HepG2 (cell line): Measurements from ENCODE around the gene TDRD9. TPM values are rescaled to one million over a fixed set of nuclear protein-coding genes. Genes with fewer than 3 reads are reported as not detected.
A peak's percentile ranks its signal among the peaks of the same experiment; 100 is the strongest.

Experiments
- CREM ChIP-seq, 2 experiments: sonication (generic) in 1 of 2; formaldehyde crosslinking in 1 of 2; IDR thresholded peaks; 2 replicates each; pipeline versions ENCODE4 v1.4.0 to v1.6.1; 2016 to 2020; ENCODE audit warnings: antibody characterized with exemption in 1 of 2, mild to moderate bottlenecking in 1 of 2, missing genetic modification reagents in 1 of 2
- ETV6 ChIP-seq: sonication (generic); formaldehyde crosslinking; conservative IDR thresholded peaks from 2 replicates; pipeline ENCODE4 v1.4.0; 2020; ENCODE audit warnings: missing genetic modification reagents
- EZH2 ChIP-seq: conservative IDR thresholded peaks from 2 replicates; pipeline ENCODE4 v1.6.1; 2012; ENCODE audit warnings: mild to moderate bottlenecking, low read depth, low read length, moderate library complexity
- FIP1L1 ChIP-seq: fragments of 200-400 bp; formaldehyde crosslinking; IDR thresholded peaks from 2 replicates; pipeline ENCODE4 v1.6.1; 2018; ENCODE audit warnings: low read depth, mild to moderate bottlenecking, low read length, moderate library complexity, borderline replicate concordance; ENCODE audit not compliant: insufficient read depth
- HES4 ChIP-seq: sonication (generic); formaldehyde crosslinking; IDR thresholded peaks from 2 replicates; pipeline ENCODE4 v1.9.0; 2021; ENCODE audit warnings: mild to moderate bottlenecking, missing genetic modification reagents, borderline replicate concordance
- NFIB ChIP-seq: sonication (generic); formaldehyde crosslinking; IDR thresholded peaks from 2 replicates; pipeline ENCODE4 v1.9.0; 2021; ENCODE audit warnings: missing genetic modification reagents, mild to moderate bottlenecking, borderline replicate concordance
- NFRKB ChIP-seq: fragments of 450-650 bp; IDR thresholded peaks from 2 replicates; pipeline ENCODE4 v1.6.1; 2017
- RAD21 ChIP-seq: fragments of 450-650 bp; formaldehyde crosslinking; IDR thresholded peaks from 2 replicates; pipeline ENCODE4 v1.5.0; 2020; ENCODE audit warnings: mild to moderate bottlenecking
- RFX5 ChIP-seq: IDR thresholded peaks from 2 replicates; pipeline ENCODE4 v1.6.1; 2011; ENCODE audit warnings: low read depth, low read length, improper control_type of control experiment
- SETDB1 ChIP-seq: sonication (generic); formaldehyde crosslinking; IDR thresholded peaks from 2 replicates; pipeline ENCODE4 v1.5.1; 2020; ENCODE audit warnings: missing genetic modification reagents, mild to moderate bottlenecking, borderline replicate concordance
- SP2 ChIP-seq: sonication (generic); formaldehyde crosslinking; IDR thresholded peaks from 2 replicates; pipeline ENCODE4 v1.5.1; 2020; ENCODE audit warnings: mild to moderate bottlenecking, missing genetic modification reagents
- ZC3H13 ChIP-seq: sonication (generic); formaldehyde crosslinking; IDR thresholded peaks from 2 replicates; pipeline ENCODE4 v1.8.1; 2023; ENCODE audit warnings: mild to moderate bottlenecking, missing genetic modification reagents, moderate library complexity
- ZNF335 ChIP-seq: sonication (generic); formaldehyde crosslinking; IDR thresholded peaks from 2 replicates; pipeline ENCODE4 v1.4.0; 2020; ENCODE audit warnings: missing genetic modification reagents
- ZNF549 ChIP-seq: sonication (generic); formaldehyde crosslinking; IDR thresholded peaks from 2 replicates; pipeline ENCODE4 v1.5.0; 2020; ENCODE audit warnings: missing genetic modification reagents
- ZNF660 ChIP-seq: sonication (generic); formaldehyde crosslinking; IDR thresholded peaks from 2 replicates; pipeline ENCODE4 v1.5.1; 2020; ENCODE audit warnings: mild to moderate bottlenecking, low read depth, missing genetic modification reagents, borderline replicate concordance
- polyA plus RNA-seq, 8 experiments: library from polyadenylated mRNA; depleted of rRNA in 3 of 8; stranded (reverse) in 7 of 8; unstranded in 1 of 8; fragments of >200 nt; fragmentation: Illumina TruSeq in 4 of 8; extraction: Trizol in 4 of 8; gene quantifications; 2 replicates each; pipeline versions ENCODE4 v1.2.1 to v1.2.3, GENCODE V29; 2011 to 2016; ENCODE audit warnings: low read depth in 4 of 8, missing spikeins in 1 of 8, mixed read lengths in 1 of 8; ENCODE audit not compliant: insufficient read depth in 1 of 8
- total RNA-seq, 5 experiments: library from RNA; depleted of rRNA; stranded (reverse); fragments of >200 nt; fragmentation: Illumina TruSeq; extraction: Trizol; gene quantifications; 2 replicates each; pipeline ENCODE4 v1.2.3, GENCODE V29; 2016; ENCODE audit warnings: low read depth in 1 of 5
- TF ChIP-seq, protein P1 (sequence below): sonication (generic); formaldehyde crosslinking; IDR thresholded peaks from 2 replicates; pipeline ENCODE4 v1.4.0; 2020; ENCODE audit warnings: missing genetic modification reagents
- TF ChIP-seq, protein P2 (sequence below): IDR thresholded peaks from 2 replicates; pipeline ENCODE4 v1.6.1; 2016; ENCODE audit warnings: low read depth, control low read depth
- TF ChIP-seq, protein P3 (sequence below): sonication (generic); formaldehyde crosslinking; IDR thresholded peaks from 2 replicates; pipeline ENCODE4 v1.5.0; 2020; ENCODE audit warnings: mild to moderate bottlenecking, missing genetic modification reagents, borderline replicate concordance
- TF ChIP-seq, protein P4 (sequence below): sonication (generic); formaldehyde crosslinking; IDR thresholded peaks from 2 replicates; pipeline ENCODE4 v1.4.0; 2020; ENCODE audit warnings: missing genetic modification reagents
- TF ChIP-seq, protein P5 (sequence below): sonication (generic); formaldehyde crosslinking; IDR thresholded peaks from 2 replicates; pipeline ENCODE4 v1.9.0; 2021; ENCODE audit warnings: missing genetic modification reagents, borderline replicate concordance

Gene TDRD9
- total and polyA plus RNA-seq, 2 of the 13 experiments (the other 11 are each of a cell fraction or from before 2014, with no cell fraction given), result not detected

DNA sequence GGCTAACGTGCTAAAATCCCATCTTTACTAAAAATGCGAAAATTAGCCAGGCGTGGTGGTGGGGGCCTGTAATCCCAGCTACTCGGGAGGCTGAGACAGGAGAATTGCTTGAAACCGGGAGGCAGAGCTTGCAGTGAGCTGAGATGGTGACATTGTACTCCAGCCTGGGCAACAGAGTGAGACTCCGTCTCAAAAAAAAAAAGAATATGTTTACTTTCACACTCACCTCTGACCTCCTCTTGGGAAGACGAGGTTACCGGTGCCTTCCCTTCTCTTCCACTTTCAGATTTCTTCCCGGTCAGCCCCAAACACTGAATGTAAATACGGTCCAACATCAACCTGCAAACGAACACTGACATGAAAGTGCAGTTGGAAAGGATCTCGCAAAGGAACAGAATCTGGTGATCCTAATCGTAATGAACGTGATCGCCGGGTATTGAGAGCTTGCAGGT is 49.1 kb upstream of the TDRD9 start (continued):
- TF ChIP-seq SP2 (CRISPR knock-in tag) (no peak), ZNF660 (no peak), NFIB (CRISPR knock-in tag) (no peak), ZNF549 (CRISPR knock-in tag) (no peak), CREM (IDR thresholded peaks at IDR 0.05) (no peak; the same call in 1 of the 2 replicates), CREM (CRISPR knock-in tag; IDR thresholded peaks at IDR 0.05) (no peak), SETDB1 (CRISPR knock-in tag) (no peak), EZH2 (no peak), RFX5 (no peak), NFRKB (no peak), ETV6 (CRISPR knock-in tag) (no peak), ZC3H13 (0 out of 2 replicates have a peak, but pooled peaks have one; percentile 12), FIP1L1 (no peak), ZNF335 (CRISPR knock-in tag) (no peak), RAD21 (CRISPR knock-in tag) (no peak), HES4 (no peak)
- TF ChIP-seq, protein P1, sequence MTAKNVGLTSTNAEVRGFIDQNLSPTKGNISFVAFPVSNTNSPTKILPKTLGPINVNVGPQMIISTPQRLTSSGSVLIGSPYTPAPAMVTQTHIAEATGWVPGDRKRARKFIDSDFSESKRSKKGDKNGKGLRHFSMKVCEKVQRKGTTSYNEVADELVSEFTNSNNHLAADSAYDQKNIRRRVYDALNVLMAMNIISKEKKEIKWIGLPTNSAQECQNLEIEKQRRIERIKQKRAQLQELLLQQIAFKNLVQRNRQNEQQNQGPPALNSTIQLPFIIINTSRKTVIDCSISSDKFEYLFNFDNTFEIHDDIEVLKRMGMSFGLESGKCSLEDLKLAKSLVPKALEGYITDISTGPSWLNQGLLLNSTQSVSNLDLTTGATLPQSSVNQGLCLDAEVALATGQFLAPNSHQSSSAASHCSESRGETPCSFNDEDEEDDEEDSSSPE (CRISPR knock-in tag), result no peak
- TF ChIP-seq, protein P2, sequence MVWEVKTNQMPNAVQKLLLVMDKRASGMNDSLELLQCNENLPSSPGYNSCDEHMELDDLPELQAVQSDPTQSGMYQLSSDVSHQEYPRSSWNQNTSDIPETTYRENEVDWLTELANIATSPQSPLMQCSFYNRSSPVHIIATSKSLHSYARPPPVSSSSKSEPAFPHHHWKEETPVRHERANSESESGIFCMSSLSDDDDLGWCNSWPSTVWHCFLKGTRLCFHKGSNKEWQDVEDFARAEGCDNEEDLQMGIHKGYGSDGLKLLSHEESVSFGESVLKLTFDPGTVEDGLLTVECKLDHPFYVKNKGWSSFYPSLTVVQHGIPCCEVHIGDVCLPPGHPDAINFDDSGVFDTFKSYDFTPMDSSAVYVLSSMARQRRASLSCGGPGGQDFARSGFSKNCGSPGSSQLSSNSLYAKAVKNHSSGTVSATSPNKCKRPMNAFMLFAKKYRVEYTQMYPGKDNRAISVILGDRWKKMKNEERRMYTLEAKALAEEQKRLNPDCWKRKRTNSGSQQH (CRISPR knock-in tag), result no peak
- TF ChIP-seq, protein P3, sequence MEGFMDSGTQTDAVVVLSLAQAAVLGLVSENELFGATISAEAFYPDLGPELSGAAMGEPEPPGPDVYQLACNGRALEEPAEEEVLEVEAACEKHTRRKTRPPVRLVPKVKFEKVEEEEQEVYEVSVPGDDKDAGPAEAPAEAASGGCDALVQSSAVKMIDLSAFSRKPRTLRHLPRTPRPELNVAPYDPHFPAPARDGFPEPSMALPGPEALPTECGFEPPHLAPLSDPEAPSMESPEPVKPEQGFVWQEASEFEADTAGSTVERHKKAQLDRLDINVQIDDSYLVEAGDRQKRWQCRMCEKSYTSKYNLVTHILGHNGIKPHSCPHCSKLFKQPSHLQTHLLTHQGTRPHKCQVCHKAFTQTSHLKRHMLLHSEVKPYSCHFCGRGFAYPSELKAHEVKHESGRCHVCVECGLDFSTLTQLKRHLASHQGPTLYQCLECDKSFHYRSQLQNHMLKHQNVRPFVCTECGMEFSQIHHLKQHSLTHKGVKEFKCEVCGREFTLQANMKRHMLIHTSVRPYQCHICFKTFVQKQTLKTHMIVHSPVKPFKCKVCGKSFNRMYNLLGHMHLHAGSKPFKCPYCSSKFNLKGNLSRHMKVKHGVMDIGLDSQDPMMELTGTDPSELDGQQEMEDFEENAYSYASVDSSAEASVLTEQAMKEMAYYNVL (CRISPR knock-in tag), result no peak
- TF ChIP-seq, protein P4, sequence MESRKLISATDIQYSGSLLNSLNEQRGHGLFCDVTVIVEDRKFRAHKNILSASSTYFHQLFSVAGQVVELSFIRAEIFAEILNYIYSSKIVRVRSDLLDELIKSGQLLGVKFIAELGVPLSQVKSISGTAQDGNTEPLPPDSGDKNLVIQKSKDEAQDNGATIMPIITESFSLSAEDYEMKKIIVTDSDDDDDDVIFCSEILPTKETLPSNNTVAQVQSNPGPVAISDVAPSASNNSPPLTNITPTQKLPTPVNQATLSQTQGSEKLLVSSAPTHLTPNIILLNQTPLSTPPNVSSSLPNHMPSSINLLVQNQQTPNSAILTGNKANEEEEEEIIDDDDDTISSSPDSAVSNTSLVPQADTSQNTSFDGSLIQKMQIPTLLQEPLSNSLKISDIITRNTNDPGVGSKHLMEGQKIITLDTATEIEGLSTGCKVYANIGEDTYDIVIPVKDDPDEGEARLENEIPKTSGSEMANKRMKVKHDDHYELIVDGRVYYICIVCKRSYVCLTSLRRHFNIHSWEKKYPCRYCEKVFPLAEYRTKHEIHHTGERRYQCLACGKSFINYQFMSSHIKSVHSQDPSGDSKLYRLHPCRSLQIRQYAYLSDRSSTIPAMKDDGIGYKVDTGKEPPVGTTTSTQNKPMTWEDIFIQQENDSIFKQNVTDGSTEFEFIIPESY (CRISPR knock-in tag), result no peak
- TF ChIP-seq, protein P5, sequence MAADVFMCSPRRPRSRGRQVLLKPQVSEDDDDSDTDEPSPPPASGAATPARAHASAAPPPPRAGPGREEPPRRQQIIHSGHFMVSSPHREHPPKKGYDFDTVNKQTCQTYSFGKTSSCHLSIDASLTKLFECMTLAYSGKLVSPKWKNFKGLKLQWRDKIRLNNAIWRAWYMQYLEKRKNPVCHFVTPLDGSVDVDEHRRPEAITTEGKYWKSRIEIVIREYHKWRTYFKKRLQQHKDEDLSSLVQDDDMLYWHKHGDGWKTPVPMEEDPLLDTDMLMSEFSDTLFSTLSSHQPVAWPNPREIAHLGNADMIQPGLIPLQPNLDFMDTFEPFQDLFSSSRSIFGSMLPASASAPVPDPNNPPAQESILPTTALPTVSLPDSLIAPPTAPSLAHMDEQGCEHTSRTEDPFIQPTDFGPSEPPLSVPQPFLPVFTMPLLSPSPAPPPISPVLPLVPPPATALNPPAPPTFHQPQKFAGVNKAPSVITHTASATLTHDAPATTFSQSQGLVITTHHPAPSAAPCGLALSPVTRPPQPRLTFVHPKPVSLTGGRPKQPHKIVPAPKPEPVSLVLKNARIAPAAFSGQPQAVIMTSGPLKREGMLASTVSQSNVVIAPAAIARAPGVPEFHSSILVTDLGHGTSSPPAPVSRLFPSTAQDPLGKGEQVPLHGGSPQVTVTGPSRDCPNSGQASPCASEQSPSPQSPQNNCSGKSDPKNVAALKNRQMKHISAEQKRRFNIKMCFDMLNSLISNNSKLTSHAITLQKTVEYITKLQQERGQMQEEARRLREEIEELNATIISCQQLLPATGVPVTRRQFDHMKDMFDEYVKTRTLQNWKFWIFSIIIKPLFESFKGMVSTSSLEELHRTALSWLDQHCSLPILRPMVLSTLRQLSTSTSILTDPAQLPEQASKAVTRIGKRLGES (CRISPR knock-in tag), result no peak
